K562 (cell line): Measurements from ENCODE around the gene RNF32. TPM values are rescaled to one million over a fixed set of nuclear protein-coding genes. Genes with fewer than 3 reads are reported as not detected.

Source experiments
- ADNP ChIP-seq: fragments of 200-800 bp; sonication (Bioruptor generic); IDR thresholded peaks from 2 replicates; pipeline ENCODE4 v1.6.1; 2016; ENCODE audit warnings: missing genetic modification characterization, missing compliant biosample characterization
- ARHGAP35 ChIP-seq: fragments of 450-650 bp; IDR thresholded peaks from 2 replicates; pipeline ENCODE4 v1.6.1; 2018; ENCODE audit not compliant: partially characterized antibody
- ATF3 ChIP-seq, 2 experiments: fragments of 450-650 bp in 1 of 2; sonication (generic) in 1 of 2; formaldehyde crosslinking in 1 of 2; IDR thresholded peaks in 1 of 2; conservative IDR thresholded peaks in 1 of 2; 2 replicates each; pipeline versions ENCODE4 v1.6.1 to v1.8.1; 2016 to 2023; ENCODE audit warnings: mild to moderate bottlenecking in 2 of 2, moderate library complexity in 2 of 2, inconsistent platforms in 1 of 2, missing genetic modification reagents in 1 of 2
- FOXK1 ChIP-seq: sonication (generic); formaldehyde crosslinking; IDR thresholded peaks from 2 replicates; pipeline ENCODE4 v1.8.0; 2022; ENCODE audit warnings: missing genetic modification reagents, mild to moderate bottlenecking, borderline replicate concordance
- GATAD2B ChIP-seq: fragments of 450-650 bp; IDR thresholded peaks from 2 replicates; pipeline ENCODE4 v1.6.1; 2017; ENCODE audit warnings: mild to moderate bottlenecking, borderline replicate concordance
- GTF2A2 ChIP-seq: IDR thresholded peaks from 2 replicates; pipeline ENCODE4 v1.6.1; 2016; ENCODE audit warnings: mild to moderate bottlenecking, missing genetic modification characterization, missing compliant biosample characterization
- HBP1 ChIP-seq: fragments of 450-650 bp; formaldehyde crosslinking; IDR thresholded peaks from 2 replicates; pipeline ENCODE4 v1.4.0; 2022; ENCODE audit warnings: missing genetic modification characterization
- HOXB6 ChIP-seq: fragments of 250-450 bp; sonication (Bioruptor Pico); IDR thresholded peaks from 2 replicates; pipeline ENCODE4 v1.5.1; 2022; ENCODE audit warnings: mild to moderate bottlenecking, borderline replicate concordance
- IFI16 ChIP-seq: fragments of 250-450 bp; sonication (Bioruptor Pico); IDR thresholded peaks from 2 replicates; pipeline ENCODE4 v2.1.2; 2022; ENCODE audit warnings: mild to moderate bottlenecking, inconsistent platforms
- KAT2B ChIP-seq: IDR thresholded peaks from one replicate; pipeline ENCODE4 v1.6.1; 2012; ENCODE audit warnings: low read depth, mild to moderate bottlenecking, control low read depth, inconsistent platforms, low read length, moderate library complexity
- KLF16 ChIP-seq: IDR thresholded peaks from 2 replicates; pipeline ENCODE4 v1.6.1; 2016; ENCODE audit warnings: antibody characterized with exemption
- MCM7 ChIP-seq, 2 experiments: fragments of 450-650 bp; IDR thresholded peaks; 2 replicates each; pipeline ENCODE4 v1.6.1; 2016 to 2018
- NFIX ChIP-seq: fragments of 250-450 bp; sonication (Bioruptor Pico); IDR thresholded peaks from 2 replicates; pipeline ENCODE4 v1.4.0; 2020; ENCODE audit warnings: low read depth, mild to moderate bottlenecking, moderate library complexity
- NFYB ChIP-seq: IDR thresholded peaks from 2 replicates; pipeline ENCODE4 v1.6.1; 2011; ENCODE audit warnings: mild to moderate bottlenecking, moderate library complexity; ENCODE audit not compliant: insufficient read length; ENCODE audit errors: extremely low read depth
- NR2C2 ChIP-seq, 2 experiments: fragments of 200-800 bp in 1 of 2; sonication (Bioruptor generic) in 1 of 2; sonication (generic) in 1 of 2; formaldehyde crosslinking in 1 of 2; IDR thresholded peaks; 2 replicates each; pipeline versions ENCODE4 v1.6.1 to v1.8.0; 2016 to 2022; ENCODE audit warnings: mild to moderate bottlenecking in 1 of 2, missing compliant biosample characterization in 1 of 2, missing genetic modification characterization in 1 of 2, missing genetic modification reagents in 1 of 2
- NR2F6 ChIP-seq: fragments of 450-650 bp; formaldehyde crosslinking; IDR thresholded peaks from 2 replicates; pipeline ENCODE4 v1.4.0; 2020; ENCODE audit warnings: mild to moderate bottlenecking
- RAD21 ChIP-seq, 2 experiments: fragments of 250-450 bp in 1 of 2; fragments of 450-650 bp in 1 of 2; sonication (Bioruptor Pico) in 1 of 2; formaldehyde crosslinking in 1 of 2; IDR thresholded peaks in 1 of 2; conservative IDR thresholded peaks in 1 of 2; 2 replicates each; pipeline versions ENCODE4 v1.4.0 to v1.8.0; 2020 to 2022; ENCODE audit warnings: mild to moderate bottlenecking in 2 of 2, moderate library complexity in 1 of 2
- RBM34 ChIP-seq: fragments of 200-400 bp; formaldehyde crosslinking; IDR thresholded peaks from 2 replicates; pipeline ENCODE4 v1.6.1; 2018; ENCODE audit warnings: low read length, borderline replicate concordance; ENCODE audit not compliant: insufficient read depth
- SETDB1 ChIP-seq: IDR thresholded peaks from one replicate; pipeline ENCODE4 v1.6.1; 2012; ENCODE audit warnings: low read length, control low read depth, inconsistent platforms
- SMAD4 ChIP-seq: fragments of 250-450 bp; sonication (Bioruptor Pico); conservative IDR thresholded peaks from 2 replicates; pipeline ENCODE4 v1.8.0; 2021; ENCODE audit warnings: inconsistent platforms, mild to moderate bottlenecking, moderate library complexity
- SP1 ChIP-seq: sonication (generic); formaldehyde crosslinking; IDR thresholded peaks from 2 replicates; pipeline ENCODE4 v1.8.1; 2022; ENCODE audit warnings: mild to moderate bottlenecking, missing genetic modification reagents
- ZNF12 ChIP-seq: sonication (generic); formaldehyde crosslinking; IDR thresholded peaks from 2 replicates; pipeline ENCODE4 v1.4.0; 2020; ENCODE audit warnings: mild to moderate bottlenecking, missing genetic modification reagents
- ZNF354B ChIP-seq: fragments of 250-450 bp; sonication (Bioruptor Pico); IDR thresholded peaks from 2 replicates; pipeline ENCODE4 v1.4.0; 2020
- ZNF583 ChIP-seq: fragments of 250-450 bp; sonication (Bioruptor Pico); IDR thresholded peaks from 2 replicates; pipeline ENCODE4 v1.4.0; 2020
- ZNF639 ChIP-seq, 2 experiments: fragments of 200-800 bp in 1 of 2; sonication (Bioruptor generic) in 1 of 2; sonication (generic) in 1 of 2; formaldehyde crosslinking in 1 of 2; IDR thresholded peaks in 1 of 2; conservative IDR thresholded peaks in 1 of 2; 2 replicates each; pipeline versions ENCODE4 v1.5.0 to v1.6.1; 2016 to 2020; ENCODE audit warnings: missing compliant biosample characterization in 1 of 2, missing genetic modification characterization in 1 of 2, missing genetic modification reagents in 1 of 2
- ZSCAN32 ChIP-seq: fragments of 450-650 bp; formaldehyde crosslinking; IDR thresholded peaks from 2 replicates; pipeline ENCODE4 v1.4.0; 2020; ENCODE audit warnings: mild to moderate bottlenecking, moderate library complexity
- polyA plus RNA-seq, 8 experiments: library from polyadenylated mRNA; depleted of rRNA in 4 of 8; stranded (reverse) in 5 of 8; unstranded in 3 of 8; fragments of >200 nt; fragmentation: Nextera tagmentation in 2 of 8; fragmentation: Illumina TruSeq in 1 of 8; extraction: Ambion mirVana in 2 of 8; extraction: Trizol in 1 of 8; gene quantifications; 2 replicates each; pipeline versions ENCODE4 v1.2.1 to v1.2.3, GENCODE V29; 2011 to 2014; ENCODE audit warnings: inconsistent platforms in 1 of 8, missing spikeins in 1 of 8
- total RNA-seq, 7 experiments: library from RNA; depleted of rRNA in 6 of 7; stranded (reverse); fragments of >200 nt in 6 of 7; fragmentation: Illumina TruSeq in 2 of 7; extraction: Trizol in 2 of 7; gene quantifications; 2 replicates each; pipeline versions ENCODE4 v1.2.1 to v1.2.3, GENCODE V29; 2011 to 2021; ENCODE audit warnings: low replicate concordance in 1 of 7

RNF32 gene
- total and polyA plus RNA-seq, 9 of the 15 experiments (the other 6 are each of a cell fraction or from before 2014, with no cell fraction given) = 2.6 to 7.0 (median 4.6) TPM

- no peak for TF ChIP-seq ZNF639 (CRISPR knock-in tag; conservative IDR thresholded peaks at IDR 0.05 in 1 of 2, IDR thresholded peaks at IDR 0.05 in 1 of 2)
- no peak for TF ChIP-seq KAT2B
- no peak for TF ChIP-seq RAD21 (CRISPR knock-in tag; conservative IDR thresholded peaks at IDR 0.05 in 1 of 2, IDR thresholded peaks at IDR 0.05 in 1 of 2)
- no peak for TF ChIP-seq FOXK1 (CRISPR knock-in tag)
- TF ChIP-seq NFYB = no peak
- TF ChIP-seq SMAD4 (CRISPR knock-in tag) = peak; percentile 22; the same call in 1 of the 2 replicates
- no peak for TF ChIP-seq SETDB1
- TF ChIP-seq GATAD2B = no peak
- TF ChIP-seq GTF2A2 (tag) = no peak
- no peak for TF ChIP-seq ATF3 (IDR thresholded peaks at IDR 0.05)
- TF ChIP-seq ATF3 (CRISPR knock-in tag; conservative IDR thresholded peaks at IDR 0.05) = no peak
- TF ChIP-seq NR2C2 (CRISPR knock-in tag; IDR thresholded peaks at IDR 0.05) = no peak
- TF ChIP-seq NR2C2 (tag; IDR thresholded peaks at IDR 0.05) = peak; percentile 44; the same call in 1 of the 2 replicates
- no peak for TF ChIP-seq NFIX (CRISPR knock-in tag)
- no peak for TF ChIP-seq HOXB6 (CRISPR knock-in tag)
- 0 out of 2 replicates have a peak, but pooled peaks have one; percentile 43 for TF ChIP-seq NR2F6 (CRISPR knock-in tag)
- no peak for TF ChIP-seq MCM7 (IDR thresholded peaks at IDR 0.05)
- no peak for TF ChIP-seq ARHGAP35
- no peak for TF ChIP-seq ADNP (tag)
- TF ChIP-seq ZNF583 (CRISPR knock-in tag) = no peak
- no peak for TF ChIP-seq ZSCAN32 (CRISPR knock-in tag)
- TF ChIP-seq ZNF354B = no peak
- 0 out of 2 replicates have a peak, but pooled peaks have one; percentile 2 for TF ChIP-seq SP1 (CRISPR knock-in tag)
- TF ChIP-seq IFI16 (CRISPR knock-in tag) = no peak
- TF ChIP-seq KLF16 = no peak
- no peak for TF ChIP-seq RBM34
- no peak for TF ChIP-seq ZNF12 (CRISPR knock-in tag)
- no peak for TF ChIP-seq HBP1 (CRISPR knock-in tag)
Measured at GRCh38 chr7:156640949-156641485, 443 bp downstream of the RNF32 start (continued).
